Nephron (organoid): ENCODE measurements around the gene STARD7.
A peak's percentile ranks its signal among the peaks of the same experiment; 100 is the strongest.
"Not testable (repeated sequence)": the region's sequence is repeated elsewhere in the genome, so short reads cannot be mapped to it uniquely, and the experiment has no call there.

Experiments
- H3K27ac Mint-ChIP-seq, 3 experiments: 2 replicates each; pipeline ENCODE4 v1.8.0; 2020; ENCODE audit warnings: mixed read lengths in 3 of 3, mild to moderate bottlenecking in 2 of 3, moderate library complexity in 1 of 3
- H3K27me3 Mint-ChIP-seq: 2 replicates; pipeline ENCODE4 v1.8.0; 2021; ENCODE audit warnings: low read depth, mild to moderate bottlenecking, moderate library complexity, mixed read lengths
- H3K36me3 Mint-ChIP-seq: 2 replicates; pipeline ENCODE4 v1.8.0; 2020; ENCODE audit warnings: low read depth, mixed read lengths
- H3K4me1 Mint-ChIP-seq: 2 replicates; pipeline ENCODE4 v1.8.0; 2020; ENCODE audit warnings: mixed read lengths
- H3K4me3 Mint-ChIP-seq, 3 experiments: 2 replicates each; pipeline ENCODE4 v1.8.0; 2020; ENCODE audit warnings: mild to moderate bottlenecking in 3 of 3, mixed read lengths in 3 of 3, moderate library complexity in 2 of 3
- H3K9me3 Mint-ChIP-seq: 2 replicates; pipeline ENCODE4 v1.8.0; 2020; ENCODE audit warnings: mixed read lengths
- CTCF ChIP-seq, 3 experiments: fragments of 200-600 bp; sonication (generic); IDR thresholded peaks; one replicate each; pipeline ENCODE4 v1.5.0; 2021; ENCODE audit warnings: antibody characterized with exemption in 3 of 3; ENCODE audit not compliant: unreplicated experiment in 3 of 3

Gene STARD7

GRCh38 chr2:96208143-96209010, at the start of gene STARD7:
Gene STARD7, minus strand, starts transcription at chr2:96208827. Its CDS starts 393 bp downstream, at chr2:96208434.
- Mint-ChIP-seq H3K4me1 (peaks cover 43% of the 10 kb centered on the region), H3K9me3 (no peaks in the 10 kb centered on the region), H3K36me3 (peaks cover 5% of the 10 kb centered on the region), H3K4me3 (peak within 1 kb of the TSS; percentile 90 to 98 (median 96)), H3K27ac (peak within 1 kb of the TSS; percentile 91 to 96 (median 95)), H3K27me3 (no peaks in the 10 kb centered on the region)
- TF ChIP-seq CTCF (IDR thresholded peaks at IDR 0.05; ENCODE audit: unreplicated experiment in 3 of 3): no peak

GRCh38 chr2:96257744-96258143, 49.1 kb upstream of the STARD7 start:
- Mint-ChIP-seq H3K36me3 (peaks cover 26% of the 10 kb centered on the region), H3K4me1 (peaks cover 32% of the 10 kb centered on the region)
- not testable (repeated sequence) for H3K27ac Mint-ChIP-seq, H3K27me3 Mint-ChIP-seq, H3K9me3 Mint-ChIP-seq, H3K4me3 Mint-ChIP-seq

GRCh38 chr2:96256611-96257113, 48.0 kb upstream of the STARD7 start:
- peaks cover 39% of the 10 kb centered on the region for H3K4me1 Mint-ChIP-seq
- no peak overlapping the region for H3K27ac Mint-ChIP-seq
- H3K27me3 Mint-ChIP-seq: no peaks in the 10 kb centered on the region
- no peak overlapping the region for H3K4me3 Mint-ChIP-seq
- H3K9me3 Mint-ChIP-seq: no peaks in the 10 kb centered on the region
- no peak for TF ChIP-seq CTCF (IDR thresholded peaks at IDR 0.05; ENCODE audit: unreplicated experiment in 3 of 3)
- peaks cover 36% of the 10 kb centered on the region for H3K36me3 Mint-ChIP-seq

GRCh38 chr2:96254571-96254970, 45.9 kb upstream of the STARD7 start:
- TF ChIP-seq CTCF (IDR thresholded peaks at IDR 0.05; ENCODE audit: unreplicated experiment in 3 of 3): no peak
- H3K9me3 Mint-ChIP-seq: no peaks in the 10 kb centered on the region
- no peaks in the 10 kb centered on the region for H3K27me3 Mint-ChIP-seq

GRCh38 chr2:96253006-96253405, 44.4 kb upstream of the STARD7 start:
- no peak overlapping the region for H3K4me3 Mint-ChIP-seq
- no peaks in the 10 kb centered on the region for H3K9me3 Mint-ChIP-seq
- no peak overlapping the region for H3K27ac Mint-ChIP-seq
- no peaks in the 10 kb centered on the region for H3K27me3 Mint-ChIP-seq
- peaks cover 29% of the 10 kb centered on the region for H3K4me1 Mint-ChIP-seq
- H3K36me3 Mint-ChIP-seq: peaks cover 41% of the 10 kb centered on the region
- peak in 1 of 3 experiments; percentile 7 for TF ChIP-seq CTCF (IDR thresholded peaks at IDR 0.05; ENCODE audit: unreplicated experiment in 3 of 3)

More at GRCh38 chr2:96254571-96254970, 45.9 kb upstream of the STARD7 start:
- Mint-ChIP-seq H3K4me1 (peaks cover 40% of the 10 kb centered on the region), H3K27ac (no peak overlapping the region), H3K36me3 (peaks cover 45% of the 10 kb centered on the region), H3K4me3 (no peak overlapping the region)

GRCh38 chr2:96252526-96252925, 43.9 kb upstream of the STARD7 start:
- no peak for TF ChIP-seq CTCF (IDR thresholded peaks at IDR 0.05; ENCODE audit: unreplicated experiment in 3 of 3)
- Mint-ChIP-seq H3K27ac (no peak overlapping the region), H3K27me3 (no peaks in the 10 kb centered on the region), H3K9me3 (no peaks in the 10 kb centered on the region), H3K36me3 (peaks cover 41% of the 10 kb centered on the region), H3K4me1 (peaks cover 34% of the 10 kb centered on the region), H3K4me3 (no peak overlapping the region)
